OCI-LY1 (cell line): ENCODE measurements around the gene QKI.

Source experiments
- CTCF ChIP-seq: fragments of 200-600 bp; sonication (generic), shearing (Covaris generic); IDR thresholded peaks from 2 replicates; pipeline ENCODE4 v1.5.1; 2017; ENCODE audit warnings: mild to moderate bottlenecking, antibody characterized with exemption, low read length, moderate library complexity, mixed read lengths
- EZH2 ChIP-seq: fragments of 200-600 bp; sonication (generic), shearing (Covaris generic); IDR thresholded peaks from 2 replicates; pipeline ENCODE4 v1.8.0; 2017; ENCODE audit warnings: borderline replicate concordance, mixed run types, mild to moderate bottlenecking, antibody characterized with exemption, low read length, moderate library complexity, mixed read lengths

GRCh38 chr6:163418311-163419029 lies 4.0 kb downstream of the QKI start:
- TF ChIP-seq CTCF: no peak
- TF ChIP-seq EZH2: no peak
